HepG2 (cell line): ENCODE measurements around the gene KBTBD13. TPM values are rescaled to one million over a fixed set of nuclear protein-coding genes. Genes with fewer than 3 reads are reported as not detected.

ENCODE experiments used
- EED ChIP-seq: sonication (generic); formaldehyde crosslinking; IDR thresholded peaks from 2 replicates; pipeline ENCODE4 v1.5.0; 2020; ENCODE audit warnings: mild to moderate bottlenecking, missing genetic modification reagents
- MIER2 ChIP-seq: IDR thresholded peaks from 2 replicates; pipeline ENCODE4 v1.6.1; 2016; ENCODE audit warnings: missing biosample characterization, missing genetic modification reagents
- NCOR1 ChIP-seq: fragments of 200-600 bp; sonication (generic); IDR thresholded peaks from 2 replicates; pipeline ENCODE4 v1.7.0; 2017; ENCODE audit warnings: antibody characterized with exemption, low read length, borderline replicate concordance
- RFX3 ChIP-seq: IDR thresholded peaks from 2 replicates; pipeline ENCODE4 v1.6.1; 2016; ENCODE audit warnings: missing biosample characterization, missing genetic modification reagents
- WIZ ChIP-seq: sonication (generic); formaldehyde crosslinking; IDR thresholded peaks from 2 replicates; pipeline ENCODE4 v1.5.1; 2020; ENCODE audit warnings: mild to moderate bottlenecking, missing genetic modification reagents
- ZNF431 ChIP-seq: sonication (generic); formaldehyde crosslinking; IDR thresholded peaks from 2 replicates; pipeline ENCODE4 v1.9.0; 2022; ENCODE audit warnings: missing genetic modification reagents, low read depth, mild to moderate bottlenecking, borderline replicate concordance
- ZNF83 ChIP-seq: sonication (generic); formaldehyde crosslinking; IDR thresholded peaks from 2 replicates; pipeline ENCODE4 v1.4.0; 2020; ENCODE audit warnings: missing genetic modification reagents, mild to moderate bottlenecking, borderline replicate concordance
- polyA plus RNA-seq, 8 experiments: library from polyadenylated mRNA; depleted of rRNA in 3 of 8; stranded (reverse) in 7 of 8; unstranded in 1 of 8; fragments of >200 nt; fragmentation: Illumina TruSeq in 4 of 8; extraction: Trizol in 4 of 8; gene quantifications; 2 replicates each; pipeline versions ENCODE4 v1.2.1 to v1.2.3, GENCODE V29; 2011 to 2016; ENCODE audit warnings: low read depth in 4 of 8, missing spikeins in 1 of 8, mixed read lengths in 1 of 8; ENCODE audit not compliant: insufficient read depth in 1 of 8
- total RNA-seq, 5 experiments: library from RNA; depleted of rRNA; stranded (reverse); fragments of >200 nt; fragmentation: Illumina TruSeq; extraction: Trizol; gene quantifications; 2 replicates each; pipeline ENCODE4 v1.2.3, GENCODE V29; 2016; ENCODE audit warnings: low read depth in 1 of 5
- TF ChIP-seq, protein P1 (sequence below): IDR thresholded peaks from 2 replicates; pipeline ENCODE4 v1.4.0; 2020; ENCODE audit warnings: mild to moderate bottlenecking, missing genetic modification reagents
- TF ChIP-seq, protein P2 (sequence below), 2 experiments: sonication (generic) in 1 of 2; formaldehyde crosslinking in 1 of 2; IDR thresholded peaks; 2 replicates each; pipeline versions ENCODE4 v1.4.0 to v1.6.1; 2016 to 2020; ENCODE audit warnings: borderline replicate concordance in 1 of 2, low read depth in 1 of 2, mild to moderate bottlenecking in 1 of 2, missing genetic modification reagents in 1 of 2
- TF ChIP-seq, protein P3 (sequence below): sonication (generic); formaldehyde crosslinking; IDR thresholded peaks from 2 replicates; pipeline ENCODE4 v1.9.0; 2021; ENCODE audit warnings: mild to moderate bottlenecking, missing genetic modification reagents

Gene KBTBD13
- total and polyA plus RNA-seq, 2 of the 13 experiments (the other 11 are each of a cell fraction or from before 2014, with no cell fraction given): not detected

DNA sequence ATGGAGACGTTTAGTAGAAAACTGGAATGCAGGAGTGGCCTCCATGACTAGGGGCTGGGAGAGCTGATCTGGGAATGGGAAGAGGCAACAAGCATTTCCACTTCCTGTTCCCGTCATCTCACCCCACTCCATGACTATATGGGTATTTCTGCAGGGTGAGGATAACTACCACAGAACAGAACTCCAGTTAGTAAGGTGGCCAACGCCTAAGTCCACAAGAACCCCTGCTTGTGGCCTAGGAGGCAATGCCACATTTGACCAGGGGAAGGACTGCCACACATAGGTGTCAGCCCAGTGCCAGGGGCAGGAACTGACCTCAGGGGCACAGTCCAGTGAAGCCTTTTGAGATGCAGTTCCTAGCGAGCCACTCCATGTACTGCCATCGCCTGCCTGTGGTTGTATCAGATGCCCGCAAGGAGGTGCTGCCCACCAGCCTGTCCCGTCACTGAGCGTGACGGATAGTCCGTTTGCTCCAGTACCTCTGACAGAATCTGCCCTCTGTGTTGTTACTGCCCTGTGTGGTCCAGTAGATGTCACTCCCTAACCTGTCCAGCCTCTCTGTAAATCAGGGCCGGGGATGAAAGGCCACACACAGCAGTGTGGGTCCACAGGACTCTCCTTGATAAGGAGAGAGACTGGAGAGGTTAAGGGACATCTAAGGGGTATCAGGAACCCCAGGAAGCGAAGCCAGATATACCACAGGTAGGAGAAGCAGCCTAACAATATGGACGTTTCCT, 43.6 kb upstream of the KBTBD13 start (continued):
- TF ChIP-seq, protein P1, sequence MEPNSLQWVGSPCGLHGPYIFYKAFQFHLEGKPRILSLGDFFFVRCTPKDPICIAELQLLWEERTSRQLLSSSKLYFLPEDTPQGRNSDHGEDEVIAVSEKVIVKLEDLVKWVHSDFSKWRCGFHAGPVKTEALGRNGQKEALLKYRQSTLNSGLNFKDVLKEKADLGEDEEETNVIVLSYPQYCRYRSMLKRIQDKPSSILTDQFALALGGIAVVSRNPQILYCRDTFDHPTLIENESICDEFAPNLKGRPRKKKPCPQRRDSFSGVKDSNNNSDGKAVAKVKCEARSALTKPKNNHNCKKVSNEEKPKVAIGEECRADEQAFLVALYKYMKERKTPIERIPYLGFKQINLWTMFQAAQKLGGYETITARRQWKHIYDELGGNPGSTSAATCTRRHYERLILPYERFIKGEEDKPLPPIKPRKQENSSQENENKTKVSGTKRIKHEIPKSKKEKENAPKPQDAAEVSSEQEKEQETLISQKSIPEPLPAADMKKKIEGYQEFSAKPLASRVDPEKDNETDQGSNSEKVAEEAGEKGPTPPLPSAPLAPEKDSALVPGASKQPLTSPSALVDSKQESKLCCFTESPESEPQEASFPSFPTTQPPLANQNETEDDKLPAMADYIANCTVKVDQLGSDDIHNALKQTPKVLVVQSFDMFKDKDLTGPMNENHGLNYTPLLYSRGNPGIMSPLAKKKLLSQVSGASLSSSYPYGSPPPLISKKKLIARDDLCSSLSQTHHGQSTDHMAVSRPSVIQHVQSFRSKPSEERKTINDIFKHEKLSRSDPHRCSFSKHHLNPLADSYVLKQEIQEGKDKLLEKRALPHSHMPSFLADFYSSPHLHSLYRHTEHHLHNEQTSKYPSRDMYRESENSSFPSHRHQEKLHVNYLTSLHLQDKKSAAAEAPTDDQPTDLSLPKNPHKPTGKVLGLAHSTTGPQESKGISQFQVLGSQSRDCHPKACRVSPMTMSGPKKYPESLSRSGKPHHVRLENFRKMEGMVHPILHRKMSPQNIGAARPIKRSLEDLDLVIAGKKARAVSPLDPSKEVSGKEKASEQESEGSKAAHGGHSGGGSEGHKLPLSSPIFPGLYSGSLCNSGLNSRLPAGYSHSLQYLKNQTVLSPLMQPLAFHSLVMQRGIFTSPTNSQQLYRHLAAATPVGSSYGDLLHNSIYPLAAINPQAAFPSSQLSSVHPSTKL (CRISPR knock-in tag): peak; percentile 75
- TF ChIP-seq ZNF431 (0 out of 2 replicates have a peak, but pooled peaks have one; percentile 52), MIER2 (CRISPR knock-in tag) (peak; percentile 71; the same call in 1 of the 2 replicates), NCOR1 (no peak), RFX3 (CRISPR knock-in tag) (no peak), EED (CRISPR knock-in tag) (no peak), ZNF83 (CRISPR knock-in tag) (peak; percentile 37; the same call in 1 of the 2 replicates), WIZ (CRISPR knock-in tag) (no peak)
- TF ChIP-seq, protein P2, sequence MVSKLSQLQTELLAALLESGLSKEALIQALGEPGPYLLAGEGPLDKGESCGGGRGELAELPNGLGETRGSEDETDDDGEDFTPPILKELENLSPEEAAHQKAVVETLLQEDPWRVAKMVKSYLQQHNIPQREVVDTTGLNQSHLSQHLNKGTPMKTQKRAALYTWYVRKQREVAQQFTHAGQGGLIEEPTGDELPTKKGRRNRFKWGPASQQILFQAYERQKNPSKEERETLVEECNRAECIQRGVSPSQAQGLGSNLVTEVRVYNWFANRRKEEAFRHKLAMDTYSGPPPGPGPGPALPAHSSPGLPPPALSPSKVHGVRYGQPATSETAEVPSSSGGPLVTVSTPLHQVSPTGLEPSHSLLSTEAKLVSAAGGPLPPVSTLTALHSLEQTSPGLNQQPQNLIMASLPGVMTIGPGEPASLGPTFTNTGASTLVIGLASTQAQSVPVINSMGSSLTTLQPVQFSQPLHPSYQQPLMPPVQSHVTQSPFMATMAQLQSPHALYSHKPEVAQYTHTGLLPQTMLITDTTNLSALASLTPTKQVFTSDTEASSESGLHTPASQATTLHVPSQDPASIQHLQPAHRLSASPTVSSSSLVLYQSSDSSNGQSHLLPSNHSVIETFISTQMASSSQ (IDR thresholded peaks at IDR 0.05; ENCODE audit: low read depth): no peak
- TF ChIP-seq, protein P2 (CRISPR knock-in tag; IDR thresholded peaks at IDR 0.05; ENCODE audit: borderline replicate concordance): no peak
- TF ChIP-seq, protein P3, sequence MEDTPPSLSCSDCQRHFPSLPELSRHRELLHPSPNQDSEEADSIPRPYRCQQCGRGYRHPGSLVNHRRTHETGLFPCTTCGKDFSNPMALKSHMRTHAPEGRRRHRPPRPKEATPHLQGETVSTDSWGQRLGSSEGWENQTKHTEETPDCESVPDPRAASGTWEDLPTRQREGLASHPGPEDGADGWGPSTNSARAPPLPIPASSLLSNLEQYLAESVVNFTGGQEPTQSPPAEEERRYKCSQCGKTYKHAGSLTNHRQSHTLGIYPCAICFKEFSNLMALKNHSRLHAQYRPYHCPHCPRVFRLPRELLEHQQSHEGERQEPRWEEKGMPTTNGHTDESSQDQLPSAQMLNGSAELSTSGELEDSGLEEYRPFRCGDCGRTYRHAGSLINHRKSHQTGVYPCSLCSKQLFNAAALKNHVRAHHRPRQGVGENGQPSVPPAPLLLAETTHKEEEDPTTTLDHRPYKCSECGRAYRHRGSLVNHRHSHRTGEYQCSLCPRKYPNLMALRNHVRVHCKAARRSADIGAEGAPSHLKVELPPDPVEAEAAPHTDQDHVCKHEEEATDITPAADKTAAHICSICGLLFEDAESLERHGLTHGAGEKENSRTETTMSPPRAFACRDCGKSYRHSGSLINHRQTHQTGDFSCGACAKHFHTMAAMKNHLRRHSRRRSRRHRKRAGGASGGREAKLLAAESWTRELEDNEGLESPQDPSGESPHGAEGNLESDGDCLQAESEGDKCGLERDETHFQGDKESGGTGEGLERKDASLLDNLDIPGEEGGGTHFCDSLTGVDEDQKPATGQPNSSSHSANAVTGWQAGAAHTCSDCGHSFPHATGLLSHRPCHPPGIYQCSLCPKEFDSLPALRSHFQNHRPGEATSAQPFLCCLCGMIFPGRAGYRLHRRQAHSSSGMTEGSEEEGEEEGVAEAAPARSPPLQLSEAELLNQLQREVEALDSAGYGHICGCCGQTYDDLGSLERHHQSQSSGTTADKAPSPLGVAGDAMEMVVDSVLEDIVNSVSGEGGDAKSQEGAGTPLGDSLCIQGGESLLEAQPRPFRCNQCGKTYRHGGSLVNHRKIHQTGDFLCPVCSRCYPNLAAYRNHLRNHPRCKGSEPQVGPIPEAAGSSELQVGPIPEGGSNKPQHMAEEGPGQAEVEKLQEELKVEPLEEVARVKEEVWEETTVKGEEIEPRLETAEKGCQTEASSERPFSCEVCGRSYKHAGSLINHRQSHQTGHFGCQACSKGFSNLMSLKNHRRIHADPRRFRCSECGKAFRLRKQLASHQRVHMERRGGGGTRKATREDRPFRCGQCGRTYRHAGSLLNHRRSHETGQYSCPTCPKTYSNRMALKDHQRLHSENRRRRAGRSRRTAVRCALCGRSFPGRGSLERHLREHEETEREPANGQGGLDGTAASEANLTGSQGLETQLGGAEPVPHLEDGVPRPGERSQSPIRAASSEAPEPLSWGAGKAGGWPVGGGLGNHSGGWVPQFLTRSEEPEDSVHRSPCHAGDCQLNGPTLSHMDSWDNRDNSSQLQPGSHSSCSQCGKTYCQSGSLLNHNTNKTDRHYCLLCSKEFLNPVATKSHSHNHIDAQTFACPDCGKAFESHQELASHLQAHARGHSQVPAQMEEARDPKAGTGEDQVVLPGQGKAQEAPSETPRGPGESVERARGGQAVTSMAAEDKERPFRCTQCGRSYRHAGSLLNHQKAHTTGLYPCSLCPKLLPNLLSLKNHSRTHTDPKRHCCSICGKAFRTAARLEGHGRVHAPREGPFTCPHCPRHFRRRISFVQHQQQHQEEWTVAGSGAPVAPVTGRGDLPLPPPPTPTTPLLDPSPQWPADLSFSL (CRISPR knock-in tag): peak; percentile 70; the same call in 1 of the 2 replicates
